VCaP (cell line): ENCODE data around the gene RRP1.
"Not testable (repeated sequence)": the region's sequence is repeated elsewhere in the genome, so short reads cannot be mapped to it uniquely, and the experiment has no call there.

Experiments
- H3K27ac ChIP-seq: fragments of 450-650 bp; 2 replicates; pipeline ENCODE4 v1.5.1; 2017
- TF ChIP-seq, protein P1 (sequence below): fragments of 450-650 bp; conservative IDR thresholded peaks from 2 replicates; pipeline ENCODE4 v1.5.1; 2017; ENCODE audit warnings: mild to moderate bottlenecking, moderate library complexity

RRP1 gene

DNA sequence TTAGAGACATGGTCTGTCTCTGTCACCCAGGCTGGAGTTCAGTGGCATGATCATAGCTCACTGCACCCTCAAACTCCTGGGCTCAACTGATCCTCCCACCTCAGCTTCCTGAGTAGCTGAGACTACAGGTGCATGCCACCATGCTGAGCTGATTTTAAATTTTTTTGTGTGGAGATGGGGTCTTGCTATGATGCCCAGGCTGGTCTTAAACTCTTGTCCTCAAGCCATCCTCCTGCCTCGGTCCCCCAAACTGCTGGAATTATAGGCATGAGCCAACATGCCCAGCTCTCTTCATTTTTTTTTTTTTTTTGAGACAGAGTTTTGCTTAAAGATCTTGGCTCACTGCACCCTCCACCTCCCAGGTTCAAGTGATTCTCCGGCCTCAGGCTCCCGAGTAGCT, 50.9 kb downstream of the RRP1 start:
- no peak overlapping the region for H3K27ac ChIP-seq
- TF ChIP-seq, protein P1, sequence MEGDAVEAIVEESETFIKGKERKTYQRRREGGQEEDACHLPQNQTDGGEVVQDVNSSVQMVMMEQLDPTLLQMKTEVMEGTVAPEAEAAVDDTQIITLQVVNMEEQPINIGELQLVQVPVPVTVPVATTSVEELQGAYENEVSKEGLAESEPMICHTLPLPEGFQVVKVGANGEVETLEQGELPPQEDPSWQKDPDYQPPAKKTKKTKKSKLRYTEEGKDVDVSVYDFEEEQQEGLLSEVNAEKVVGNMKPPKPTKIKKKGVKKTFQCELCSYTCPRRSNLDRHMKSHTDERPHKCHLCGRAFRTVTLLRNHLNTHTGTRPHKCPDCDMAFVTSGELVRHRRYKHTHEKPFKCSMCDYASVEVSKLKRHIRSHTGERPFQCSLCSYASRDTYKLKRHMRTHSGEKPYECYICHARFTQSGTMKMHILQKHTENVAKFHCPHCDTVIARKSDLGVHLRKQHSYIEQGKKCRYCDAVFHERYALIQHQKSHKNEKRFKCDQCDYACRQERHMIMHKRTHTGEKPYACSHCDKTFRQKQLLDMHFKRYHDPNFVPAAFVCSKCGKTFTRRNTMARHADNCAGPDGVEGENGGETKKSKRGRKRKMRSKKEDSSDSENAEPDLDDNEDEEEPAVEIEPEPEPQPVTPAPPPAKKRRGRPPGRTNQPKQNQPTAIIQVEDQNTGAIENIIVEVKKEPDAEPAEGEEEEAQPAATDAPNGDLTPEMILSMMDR = no peak

DNA sequence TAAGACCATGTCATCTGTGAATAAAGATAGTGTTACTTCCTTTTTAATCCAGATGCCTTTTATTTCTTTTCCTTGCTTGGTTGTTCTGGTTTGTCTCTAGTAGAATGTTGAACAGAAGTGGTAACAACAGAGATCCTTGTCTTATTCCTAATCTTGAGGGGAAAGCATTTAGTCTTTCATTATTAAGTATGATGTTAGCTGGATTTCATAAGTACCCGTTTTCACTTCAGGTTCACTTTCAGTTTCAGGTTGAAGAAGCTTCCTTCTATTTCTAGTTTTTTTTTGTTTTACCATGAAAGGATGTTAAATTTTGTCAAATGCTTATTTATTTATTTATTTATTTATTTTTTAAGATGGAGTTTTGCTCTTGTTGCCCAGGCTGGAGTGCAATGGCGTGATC, 53.4 kb downstream of the RRP1 start:
- no peak overlapping the region for H3K27ac ChIP-seq
- TF ChIP-seq, protein P1 = no peak

DNA sequence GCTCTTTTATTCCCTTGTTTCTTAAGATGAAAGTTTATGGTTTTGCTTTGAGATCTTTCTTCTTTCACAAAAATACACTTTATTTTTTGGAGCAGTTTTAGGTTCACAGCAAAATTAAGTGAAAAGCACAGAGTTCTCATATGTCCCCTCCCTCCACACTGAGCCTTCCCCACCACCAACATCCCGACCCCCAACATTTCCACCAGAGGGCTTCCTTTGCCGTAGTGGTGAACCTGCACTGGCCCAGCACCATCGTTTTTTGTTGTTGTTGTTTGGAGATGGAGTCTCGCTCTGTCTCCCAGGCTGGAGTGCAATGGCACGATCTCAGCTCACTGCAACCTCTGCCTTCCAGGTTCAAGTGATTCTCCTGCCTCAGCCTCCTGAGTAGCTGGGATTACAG, 55.5 kb downstream of the RRP1 start:
- H3K27ac ChIP-seq = not testable (repeated sequence)

DNA sequence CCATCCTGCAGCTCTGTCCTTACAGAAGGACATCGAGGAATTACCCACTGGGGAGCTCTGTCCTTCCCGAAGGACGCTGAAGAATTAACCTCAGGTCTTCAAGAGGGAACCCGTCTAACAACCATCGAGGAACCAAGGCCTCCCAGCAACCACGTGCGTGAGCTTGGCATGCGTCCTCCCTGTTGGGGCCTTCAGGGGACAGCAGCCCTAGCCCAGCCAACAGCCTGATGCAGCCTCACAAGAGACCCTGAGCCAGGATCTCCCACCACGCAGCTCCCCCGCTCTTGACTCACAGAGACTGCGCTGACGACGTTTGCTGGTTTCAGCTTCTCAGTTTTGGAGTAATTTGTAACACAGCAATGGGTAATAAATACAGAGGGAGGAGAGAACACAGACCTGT, 56.0 kb downstream of the RRP1 start:
- no peak overlapping the region for H3K27ac ChIP-seq

DNA sequence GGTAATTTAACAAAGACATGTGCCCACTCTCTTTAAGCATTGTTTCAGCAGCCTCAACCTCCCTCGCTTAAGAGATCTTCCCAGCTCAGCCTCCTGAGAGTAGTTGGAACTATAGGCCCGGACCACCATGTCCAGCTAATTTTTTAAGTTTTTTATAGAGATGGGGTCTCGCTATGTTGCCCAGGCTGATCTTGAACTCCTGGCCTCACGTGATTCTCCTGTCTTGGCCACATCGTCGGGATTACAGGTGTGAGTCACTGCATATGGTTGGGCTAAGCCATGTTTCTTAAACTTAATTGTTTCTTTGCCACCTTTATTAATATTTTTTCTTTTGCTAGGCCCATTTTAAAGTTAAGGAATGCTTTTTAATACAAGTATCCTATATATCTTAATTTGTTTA, 57.1 kb downstream of the RRP1 start:
- TF ChIP-seq, protein P1 = no peak
- H3K27ac ChIP-seq = no peak overlapping the region

More for the DNA sequence above, 56.0 kb downstream of the RRP1 start:
- TF ChIP-seq, protein P1 = no peak

DNA sequence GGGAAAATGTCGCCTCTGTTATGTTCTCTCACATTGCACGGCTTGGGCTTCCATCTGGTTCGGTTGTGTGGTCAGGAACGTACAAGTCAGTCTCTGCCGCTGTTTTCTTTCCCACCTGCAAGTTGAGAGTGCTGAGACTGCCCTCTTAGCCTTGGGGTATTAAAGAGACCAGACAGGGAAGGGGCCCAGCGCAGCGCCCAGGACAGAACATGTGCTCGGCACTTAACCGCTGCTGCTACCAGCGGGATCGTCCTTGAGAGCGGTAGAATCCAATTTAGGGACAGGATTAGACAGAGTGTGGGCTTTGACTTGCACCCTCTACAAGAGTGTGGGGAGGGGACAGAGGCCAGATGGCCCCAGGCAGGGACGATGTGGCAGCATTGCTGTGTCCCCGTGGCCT, 57.9 kb downstream of the RRP1 start:
- TF ChIP-seq, protein P1 = no peak
- no peak overlapping the region for H3K27ac ChIP-seq

DNA sequence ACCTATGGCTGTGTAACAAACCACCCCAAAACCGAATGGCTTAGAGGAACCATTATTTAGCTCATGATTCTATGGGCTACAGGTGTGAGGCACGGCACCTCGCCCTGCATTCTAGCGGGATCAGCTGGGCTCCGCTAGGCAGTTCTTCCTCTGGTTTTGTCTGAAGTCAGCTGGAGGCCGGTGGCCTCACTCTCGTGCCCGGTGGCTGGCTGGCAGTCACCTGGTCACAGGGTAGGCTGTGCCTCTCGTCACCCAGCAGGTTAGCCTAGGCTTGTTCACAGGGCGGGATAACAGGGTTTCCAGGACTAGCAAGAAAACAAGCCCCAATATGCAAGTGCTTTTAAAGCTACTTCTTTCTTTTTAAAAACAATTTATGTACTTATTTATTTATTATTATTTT, 59.4 kb downstream of the RRP1 start:
- H3K27ac ChIP-seq = no peak overlapping the region

DNA sequence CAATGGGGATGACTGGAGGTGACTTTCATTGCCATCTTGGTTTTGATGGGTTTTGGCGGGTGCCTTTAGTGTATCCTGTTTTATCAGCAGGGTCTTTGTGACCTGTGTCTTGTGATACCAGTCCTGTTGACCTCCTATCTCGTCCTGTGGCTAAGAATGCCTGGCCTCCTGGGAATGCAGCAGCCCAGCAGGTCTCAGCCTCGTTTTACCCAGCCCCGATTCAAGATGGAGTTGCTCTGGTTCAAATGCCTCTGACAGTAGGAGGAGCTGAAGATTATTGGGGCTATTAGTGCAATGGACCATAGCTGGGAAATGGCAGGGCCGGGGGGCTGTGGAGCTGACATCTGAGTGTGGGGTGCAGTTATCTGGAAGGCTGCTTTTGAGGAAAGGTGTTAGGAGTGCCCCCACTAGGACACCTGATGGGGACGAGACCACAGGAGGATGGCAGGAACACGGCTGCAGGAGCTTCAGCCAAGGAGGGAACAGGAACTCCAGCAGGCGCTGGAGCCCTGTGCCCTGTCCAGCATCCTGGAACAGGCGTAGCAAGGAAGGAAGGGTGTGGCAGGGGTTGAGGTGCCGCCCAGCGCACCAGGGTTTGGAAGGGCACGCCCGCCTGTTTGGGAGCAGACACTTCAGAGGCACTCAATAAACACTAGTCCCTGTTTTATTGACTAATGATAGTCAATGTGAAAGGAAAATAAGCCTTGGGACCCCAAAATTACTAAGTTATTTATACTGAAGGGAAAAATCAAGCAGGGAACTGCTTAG, 60.3 kb downstream of the RRP1 start:
- no peak overlapping the region for H3K27ac ChIP-seq
- TF ChIP-seq, protein P1 = no peak

More for the DNA sequence above, 59.4 kb downstream of the RRP1 start:
- TF ChIP-seq, protein P1 = no peak
